ENCODE measurements around the gene METTL3. TPM values are rescaled to one million over a fixed set of nuclear protein-coding genes. Genes with fewer than 3 reads are reported as not detected.
A peak's percentile ranks its signal among the peaks of the same experiment; 100 is the strongest.

The METTL3 gene
- total RNA-seq, 3 donors from 2014 or later, result 51.4 to 79.6 (median 79.6) TPM

DNA sequence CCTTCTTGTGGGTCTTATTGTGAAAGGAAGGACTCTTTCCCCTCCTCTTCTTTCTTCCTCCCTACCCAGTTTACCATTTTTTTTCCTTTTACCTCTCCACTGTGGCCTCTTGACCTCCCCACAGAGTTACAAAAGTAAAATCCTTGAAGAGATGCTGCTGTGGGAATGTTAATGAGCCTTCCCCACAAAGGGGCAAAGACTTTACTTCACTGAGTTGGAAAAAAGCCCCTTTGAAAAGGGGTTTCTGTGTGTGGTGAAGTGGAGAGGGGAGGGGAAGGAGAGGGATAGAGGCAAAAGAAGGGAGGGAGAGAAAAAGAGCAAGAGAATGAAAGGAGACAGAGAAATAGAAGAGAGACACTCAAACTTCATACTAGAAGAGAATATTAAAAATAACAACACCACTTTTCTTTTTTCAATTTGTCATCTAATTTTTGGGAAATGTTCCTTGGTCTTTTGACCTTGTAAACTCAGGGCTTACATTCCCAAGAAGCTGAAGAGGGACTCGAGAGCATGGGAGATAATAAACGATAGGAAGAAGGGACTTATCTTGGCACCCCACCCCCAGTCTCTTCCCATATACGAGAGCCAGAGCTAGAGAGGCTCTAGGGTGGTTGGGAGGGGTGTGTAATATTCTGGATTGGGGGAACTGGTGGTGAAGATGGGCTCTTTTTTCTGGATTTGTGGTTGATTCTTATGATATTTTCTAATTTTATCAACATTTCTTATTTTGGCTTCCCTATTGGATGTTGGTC lies 28.2 kb upstream of the METTL3 start:
- Histone ChIP-seq H3K27me3 (no peaks in the 10 kb centered on the region), H3K9me3 (no peaks in the 10 kb centered on the region), H3K4me1 (no peaks in the 10 kb centered on the region), H3K36me3 (no peaks in the 10 kb centered on the region), H3K27ac (no peak overlapping the region), H3K4me3 (no peak overlapping the region)
- TF ChIP-seq CTCF (IDR thresholded peaks at IDR 0.05) (no peak), POLR2A (IDR thresholded peaks at IDR 0.05) (no peak), POLR2AphosphoS5 (IDR thresholded peaks at IDR 0.05) (no peak)
- no peak for DNase-seq (ENCODE audit: low spot score in 2 of 2)
- intact Hi-C loops (cut with DNase I; ENCODE audit: low total_unique reads), result no loop called here

GRCh38 chr14:21537090-21537424 lies 25.9 kb upstream of the METTL3 start:
- intact Hi-C loops (cut with DNase I; ENCODE audit: low total_unique reads), result no loop called here
- H3K4me3 ChIP-seq, result peak overlapping the region; percentile 18 to 66 (median 47)

DNA sequence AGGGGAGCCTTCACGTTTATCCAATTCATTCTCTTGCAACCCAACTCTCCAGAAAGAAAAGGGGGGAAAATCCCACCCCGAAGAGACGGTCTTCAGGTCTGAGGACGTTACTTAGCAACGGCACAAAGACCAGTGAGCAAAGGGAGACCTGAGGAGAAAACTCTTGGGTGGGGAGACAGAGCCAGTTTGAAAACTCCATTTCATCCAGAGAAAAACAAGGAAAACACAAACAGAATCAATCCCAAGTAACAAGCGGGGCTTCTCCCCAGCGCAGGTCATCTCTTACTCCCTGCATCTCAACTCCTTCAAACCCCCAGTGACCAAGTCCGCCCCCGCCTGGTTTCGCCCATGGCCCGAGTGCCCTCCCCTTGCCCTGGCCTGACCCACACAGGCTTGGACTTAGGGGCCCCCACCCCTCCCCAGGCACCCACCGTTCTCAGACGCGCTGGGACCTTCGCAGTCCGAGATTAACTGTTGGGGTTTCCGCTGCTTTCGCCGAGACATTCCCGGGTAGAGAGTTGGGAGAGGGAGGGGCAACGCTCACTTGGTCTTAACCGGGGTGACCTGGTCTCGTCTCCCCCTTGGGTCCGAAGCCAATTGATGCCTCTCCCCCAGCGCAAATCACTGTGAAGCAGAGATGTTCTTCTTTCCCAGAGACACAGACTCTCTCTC lies 25.4 kb upstream of the METTL3 start:
- intact Hi-C loops (cut with DNase I; ENCODE audit: low total_unique reads), result no loop called here
- no peaks in the 10 kb centered on the region for H3K36me3 ChIP-seq
- no peaks in the 10 kb centered on the region for H3K4me1 ChIP-seq
- peak overlapping the region; percentile 18 to 66 (median 47) for H3K4me3 ChIP-seq
- no peak for DNase-seq (ENCODE audit: low spot score in 2 of 2)
- H3K9me3 ChIP-seq, result no peaks in the 10 kb centered on the region
- TF ChIP-seq POLR2A (IDR thresholded peaks at IDR 0.05) (no peak), CTCF (IDR thresholded peaks at IDR 0.05) (no peak), POLR2AphosphoS5 (IDR thresholded peaks at IDR 0.05) (no peak)
- no peak overlapping the region for H3K27ac ChIP-seq
- H3K27me3 ChIP-seq, result peaks cover 0 to 3% of the 10 kb centered on the region in 2 donors

More at GRCh38 chr14:21537090-21537424, 25.9 kb upstream of the METTL3 start:
- H3K9me3 ChIP-seq, result no peaks in the 10 kb centered on the region
- H3K27ac ChIP-seq, result no peak overlapping the region
- DNase-seq (ENCODE audit: low spot score in 2 of 2), result no peak
- H3K36me3 ChIP-seq, result no peaks in the 10 kb centered on the region
- TF ChIP-seq CTCF (IDR thresholded peaks at IDR 0.05), result no peak
- no peak for TF ChIP-seq POLR2AphosphoS5 (IDR thresholded peaks at IDR 0.05)
- no peak for TF ChIP-seq POLR2A (IDR thresholded peaks at IDR 0.05)
- no peaks in the 10 kb centered on the region for H3K4me1 ChIP-seq
- peaks cover 0 to 3% of the 10 kb centered on the region in 2 donors for H3K27me3 ChIP-seq

- intact Hi-C loops (cut with DNase I; ENCODE audit: low total_unique reads), result no loop called here
- DNase-seq (ENCODE audit: low spot score in 2 of 2), result no peak
- Histone ChIP-seq H3K9me3 (no peaks in the 10 kb centered on the region), H3K4me1 (no peaks in the 10 kb centered on the region), H3K4me3 (peak overlapping the region in 2 of 3 donors; percentile 47 to 66), H3K36me3 (no peaks in the 10 kb centered on the region), H3K27me3 (peaks cover 0 to 3% of the 10 kb centered on the region in 2 donors), H3K27ac (no peak overlapping the region)
- TF ChIP-seq POLR2AphosphoS5 (IDR thresholded peaks at IDR 0.05) (no peak), POLR2A (IDR thresholded peaks at IDR 0.05) (no peak), CTCF (IDR thresholded peaks at IDR 0.05) (no peak)
Measured at GRCh38 chr14:21535545-21536417, 24.6 kb upstream of the METTL3 start.

Data from breast epithelium (tissue), 4 donors.